ENCODE results near the gene PLA2G12B. TPM values are rescaled to one million over a fixed set of nuclear protein-coding genes. Genes with fewer than 3 reads are reported as not detected.

PLA2G12B gene
- total and polyA plus RNA-seq, 10 donors, result 0.05 TPM; not detected in 9

Other genes starting within 250 kb of the PLA2G12B start
- 10 to 100 TPM in 6 of 7 donors, 1 to 10 TPM in 1; 5.4 to 90.9 (median 36.8) TPM for gene OIT3, start 61.1 kb downstream of the PLA2G12B start, total RNA-seq
- gene OIT3, start 61.1 kb downstream of the PLA2G12B start, polyA plus RNA-seq, result 1 to 10 TPM in 2 of 3 donors, under 1 TPM in 1; 0.33 to 4.6 (median 3.8) TPM
- gene P4HA1, start 142.1 kb upstream of the PLA2G12B start, total RNA-seq, result 10 to 100 TPM; 25.4 to 74.1 (median 29.3) TPM
- 1 to 10 TPM; 5.3 to 7.8 (median 7.0) TPM for gene P4HA1, start 142.1 kb upstream of the PLA2G12B start, polyA plus RNA-seq
- 1 to 10 TPM; 1.4 to 3.3 (median 2.2) TPM for gene NUDT13, start 155.6 kb upstream of the PLA2G12B start, total RNA-seq
- gene NUDT13, start 155.6 kb upstream of the PLA2G12B start, polyA plus RNA-seq, result 1 to 10 TPM; 1.9 to 3.1 (median 2.7) TPM
- gene ECD, start 213.2 kb upstream of the PLA2G12B start, total RNA-seq, result 10 to 100 TPM; 24.9 to 37.8 (median 32.1) TPM
- gene ECD, start 213.2 kb upstream of the PLA2G12B start, polyA plus RNA-seq, result 1 to 10 TPM; 7.3 to 9.8 (median 9.2) TPM
- 10 to 100 TPM; 13.5 to 24.5 (median 18.6) TPM for gene FAM149B1, start 213.3 kb upstream of the PLA2G12B start, total RNA-seq
- 10 to 100 TPM; 11.9 to 13.4 (median 13.3) TPM for gene FAM149B1, start 213.3 kb upstream of the PLA2G12B start, polyA plus RNA-seq

Measured in spleen (tissue), 10 donors.